ENCODE data around the gene RPL37A. TPM values are rescaled to one million over a fixed set of nuclear protein-coding genes. Genes with fewer than 3 reads are reported as not detected.

The RPL37A gene
- total and polyA plus RNA-seq, 4 donors: 494 to 1,757 (median 1,250) TPM

DNA sequence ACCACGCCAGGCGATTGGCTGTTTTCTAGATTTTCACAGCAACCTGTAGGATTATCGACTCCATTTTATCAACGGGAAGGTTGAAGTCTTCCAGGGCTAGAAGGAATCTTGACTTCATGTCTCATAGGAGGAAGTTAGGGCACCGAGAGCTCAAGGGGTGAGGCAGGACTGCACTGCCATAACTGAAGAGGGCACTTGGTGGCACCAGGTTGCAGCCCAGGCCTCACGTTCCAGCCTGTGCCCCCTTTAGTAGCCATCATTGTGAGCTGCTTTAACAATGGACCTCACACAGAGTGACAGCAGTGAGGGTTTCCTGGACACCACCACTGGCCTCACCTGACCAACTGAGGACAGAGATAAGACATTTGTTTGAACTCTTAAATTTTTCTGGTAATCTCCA is 22.9 kb upstream of the RPL37A start:
- H3K4me3 ChIP-seq (ENCODE audit: low read depth in 1 of 3, low read length in 3 of 3): no peak overlapping the region
- no peak overlapping the region for H3K9ac ChIP-seq (ENCODE audit: low read depth in 1 of 2, low read length in 2 of 2)
- H3K36me3 ChIP-seq (ENCODE audit: control insufficient read depth in 4 of 4, insufficient read depth in 3 of 4, low read depth in 1 of 4, low read length in 3 of 4): peaks cover 0 to 25% (median 11%) of the 10 kb centered on the region in 4 donors
- H3K9me3 ChIP-seq (ENCODE audit: control insufficient read depth in 4 of 4, low read length in 3 of 4): no peaks in the 10 kb centered on the region
- 92% methylated on average over 6 of the region's 6 CpGs for WGBS
- no peak for DNase-seq (ENCODE audit: low spot score)
- H3K4me1 ChIP-seq (ENCODE audit: control insufficient read depth in 4 of 4, insufficient read depth in 4 of 4, low read length in 3 of 4): no peaks in the 10 kb centered on the region
- TF ChIP-seq FOXA1 (IDR thresholded peaks at IDR 0.05) (no peak), HNF4G (IDR thresholded peaks at IDR 0.05) (no peak), RAD21 (IDR thresholded peaks at IDR 0.05) (no peak), TAF1 (conservative IDR thresholded peaks at IDR 0.05) (no peak)
- TF ChIP-seq, protein P1, sequence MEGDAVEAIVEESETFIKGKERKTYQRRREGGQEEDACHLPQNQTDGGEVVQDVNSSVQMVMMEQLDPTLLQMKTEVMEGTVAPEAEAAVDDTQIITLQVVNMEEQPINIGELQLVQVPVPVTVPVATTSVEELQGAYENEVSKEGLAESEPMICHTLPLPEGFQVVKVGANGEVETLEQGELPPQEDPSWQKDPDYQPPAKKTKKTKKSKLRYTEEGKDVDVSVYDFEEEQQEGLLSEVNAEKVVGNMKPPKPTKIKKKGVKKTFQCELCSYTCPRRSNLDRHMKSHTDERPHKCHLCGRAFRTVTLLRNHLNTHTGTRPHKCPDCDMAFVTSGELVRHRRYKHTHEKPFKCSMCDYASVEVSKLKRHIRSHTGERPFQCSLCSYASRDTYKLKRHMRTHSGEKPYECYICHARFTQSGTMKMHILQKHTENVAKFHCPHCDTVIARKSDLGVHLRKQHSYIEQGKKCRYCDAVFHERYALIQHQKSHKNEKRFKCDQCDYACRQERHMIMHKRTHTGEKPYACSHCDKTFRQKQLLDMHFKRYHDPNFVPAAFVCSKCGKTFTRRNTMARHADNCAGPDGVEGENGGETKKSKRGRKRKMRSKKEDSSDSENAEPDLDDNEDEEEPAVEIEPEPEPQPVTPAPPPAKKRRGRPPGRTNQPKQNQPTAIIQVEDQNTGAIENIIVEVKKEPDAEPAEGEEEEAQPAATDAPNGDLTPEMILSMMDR (IDR thresholded peaks at IDR 0.05; ENCODE audit: low read depth, low read length, missing input control): no peak
- TF ChIP-seq, protein P2, sequence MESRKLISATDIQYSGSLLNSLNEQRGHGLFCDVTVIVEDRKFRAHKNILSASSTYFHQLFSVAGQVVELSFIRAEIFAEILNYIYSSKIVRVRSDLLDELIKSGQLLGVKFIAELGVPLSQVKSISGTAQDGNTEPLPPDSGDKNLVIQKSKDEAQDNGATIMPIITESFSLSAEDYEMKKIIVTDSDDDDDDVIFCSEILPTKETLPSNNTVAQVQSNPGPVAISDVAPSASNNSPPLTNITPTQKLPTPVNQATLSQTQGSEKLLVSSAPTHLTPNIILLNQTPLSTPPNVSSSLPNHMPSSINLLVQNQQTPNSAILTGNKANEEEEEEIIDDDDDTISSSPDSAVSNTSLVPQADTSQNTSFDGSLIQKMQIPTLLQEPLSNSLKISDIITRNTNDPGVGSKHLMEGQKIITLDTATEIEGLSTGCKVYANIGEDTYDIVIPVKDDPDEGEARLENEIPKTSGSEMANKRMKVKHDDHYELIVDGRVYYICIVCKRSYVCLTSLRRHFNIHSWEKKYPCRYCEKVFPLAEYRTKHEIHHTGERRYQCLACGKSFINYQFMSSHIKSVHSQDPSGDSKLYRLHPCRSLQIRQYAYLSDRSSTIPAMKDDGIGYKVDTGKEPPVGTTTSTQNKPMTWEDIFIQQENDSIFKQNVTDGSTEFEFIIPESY (IDR thresholded peaks at IDR 0.05): no peak
- TF ChIP-seq, protein P3, sequence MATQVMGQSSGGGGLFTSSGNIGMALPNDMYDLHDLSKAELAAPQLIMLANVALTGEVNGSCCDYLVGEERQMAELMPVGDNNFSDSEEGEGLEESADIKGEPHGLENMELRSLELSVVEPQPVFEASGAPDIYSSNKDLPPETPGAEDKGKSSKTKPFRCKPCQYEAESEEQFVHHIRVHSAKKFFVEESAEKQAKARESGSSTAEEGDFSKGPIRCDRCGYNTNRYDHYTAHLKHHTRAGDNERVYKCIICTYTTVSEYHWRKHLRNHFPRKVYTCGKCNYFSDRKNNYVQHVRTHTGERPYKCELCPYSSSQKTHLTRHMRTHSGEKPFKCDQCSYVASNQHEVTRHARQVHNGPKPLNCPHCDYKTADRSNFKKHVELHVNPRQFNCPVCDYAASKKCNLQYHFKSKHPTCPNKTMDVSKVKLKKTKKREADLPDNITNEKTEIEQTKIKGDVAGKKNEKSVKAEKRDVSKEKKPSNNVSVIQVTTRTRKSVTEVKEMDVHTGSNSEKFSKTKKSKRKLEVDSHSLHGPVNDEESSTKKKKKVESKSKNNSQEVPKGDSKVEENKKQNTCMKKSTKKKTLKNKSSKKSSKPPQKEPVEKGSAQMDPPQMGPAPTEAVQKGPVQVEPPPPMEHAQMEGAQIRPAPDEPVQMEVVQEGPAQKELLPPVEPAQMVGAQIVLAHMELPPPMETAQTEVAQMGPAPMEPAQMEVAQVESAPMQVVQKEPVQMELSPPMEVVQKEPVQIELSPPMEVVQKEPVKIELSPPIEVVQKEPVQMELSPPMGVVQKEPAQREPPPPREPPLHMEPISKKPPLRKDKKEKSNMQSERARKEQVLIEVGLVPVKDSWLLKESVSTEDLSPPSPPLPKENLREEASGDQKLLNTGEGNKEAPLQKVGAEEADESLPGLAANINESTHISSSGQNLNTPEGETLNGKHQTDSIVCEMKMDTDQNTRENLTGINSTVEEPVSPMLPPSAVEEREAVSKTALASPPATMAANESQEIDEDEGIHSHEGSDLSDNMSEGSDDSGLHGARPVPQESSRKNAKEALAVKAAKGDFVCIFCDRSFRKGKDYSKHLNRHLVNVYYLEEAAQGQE (IDR thresholded peaks at IDR 0.05): no peak
- no peak overlapping the region for H3K27ac ChIP-seq (ENCODE audit: low read depth in 1 of 2, low read length in 2 of 2)
- no peaks in the 10 kb centered on the region for H3K27me3 ChIP-seq (ENCODE audit: control insufficient read depth in 4 of 4, insufficient read depth in 4 of 4, low read length in 3 of 4)

DNA sequence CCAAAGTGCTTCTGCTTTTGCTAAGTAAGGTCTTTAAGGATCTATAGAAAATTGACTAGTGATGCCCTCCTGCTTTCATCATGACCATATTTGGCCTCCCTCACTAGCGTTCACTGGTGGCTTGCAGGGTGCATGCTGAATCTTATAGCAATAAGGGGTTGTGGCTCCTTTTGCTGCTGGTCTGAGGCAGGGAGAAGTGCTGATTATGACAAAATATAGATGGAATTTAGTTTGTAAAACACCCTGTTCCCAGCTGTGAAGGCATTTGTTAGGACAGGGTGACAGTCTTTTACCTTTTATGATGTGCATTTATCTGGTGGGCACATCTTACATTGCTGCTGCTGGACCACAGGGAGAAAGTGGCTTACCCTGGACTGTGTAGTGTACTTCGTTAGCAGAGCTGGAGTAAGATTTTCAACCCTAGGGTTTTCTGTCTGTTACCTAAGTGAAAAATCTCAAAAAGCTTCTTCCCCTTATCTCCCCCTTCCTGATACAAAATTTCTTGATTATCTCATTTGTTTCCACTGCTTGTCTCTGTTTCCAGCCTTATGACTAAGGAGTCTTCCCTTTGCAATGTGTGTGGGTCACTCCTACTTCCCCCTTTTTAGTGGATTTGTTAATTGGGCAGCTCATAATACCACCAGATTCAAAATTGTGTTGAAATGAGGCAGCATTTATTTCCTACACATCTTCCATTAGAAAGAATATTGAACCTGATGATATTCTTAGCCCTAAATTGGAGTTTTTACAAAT is 21.2 kb upstream of the RPL37A start:
- Histone ChIP-seq H3K9me3 (ENCODE audit: control insufficient read depth in 4 of 4, low read length in 3 of 4) (no peaks in the 10 kb centered on the region), H3K9ac (ENCODE audit: low read depth in 1 of 2, low read length in 2 of 2) (no peak overlapping the region), H3K4me1 (ENCODE audit: control insufficient read depth in 4 of 4, insufficient read depth in 4 of 4, low read length in 3 of 4) (no peaks in the 10 kb centered on the region), H3K27ac (ENCODE audit: low read depth in 1 of 2, low read length in 2 of 2) (no peak overlapping the region), H3K27me3 (ENCODE audit: control insufficient read depth in 4 of 4, insufficient read depth in 4 of 4, low read length in 3 of 4) (no peaks in the 10 kb centered on the region), H3K4me3 (ENCODE audit: low read depth in 1 of 3, low read length in 3 of 3) (no peak overlapping the region), H3K36me3 (ENCODE audit: control insufficient read depth in 4 of 4, insufficient read depth in 3 of 4, low read depth in 1 of 4, low read length in 3 of 4) (peaks cover 0 to 29% (median 11%) of the 10 kb centered on the region in 4 donors)
- WGBS: 64% methylated on average over 2 of the region's 2 CpGs
- DNase-seq (ENCODE audit: low spot score): no peak
- TF ChIP-seq HNF4G (IDR thresholded peaks at IDR 0.05) (no peak), EGR1 (IDR thresholded peaks at IDR 0.05; ENCODE audit: low read depth in 2 of 2) (no peak), FOXA1 (IDR thresholded peaks at IDR 0.05) (no peak), YY1 (IDR thresholded peaks at IDR 0.05) (no peak), RXRA (IDR thresholded peaks at IDR 0.05) (no peak)
- TF ChIP-seq, protein P4, sequence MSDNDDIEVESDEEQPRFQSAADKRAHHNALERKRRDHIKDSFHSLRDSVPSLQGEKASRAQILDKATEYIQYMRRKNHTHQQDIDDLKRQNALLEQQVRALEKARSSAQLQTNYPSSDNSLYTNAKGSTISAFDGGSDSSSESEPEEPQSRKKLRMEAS (IDR thresholded peaks at IDR 0.05): no peak
- TF ChIP-seq, protein P5, sequence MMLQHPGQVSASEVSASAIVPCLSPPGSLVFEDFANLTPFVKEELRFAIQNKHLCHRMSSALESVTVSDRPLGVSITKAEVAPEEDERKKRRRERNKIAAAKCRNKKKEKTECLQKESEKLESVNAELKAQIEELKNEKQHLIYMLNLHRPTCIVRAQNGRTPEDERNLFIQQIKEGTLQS (IDR thresholded peaks at IDR 0.05): no peak
- TF ChIP-seq, protein P2 (IDR thresholded peaks at IDR 0.05): no peak

All from liver (tissue), 9 donors.